SW480 (cell line): ENCODE measurements around the gene ACP6.

ENCODE experiments used
- DNase-seq: peaks from one replicate; pipeline ENCODE4 v3.0.0-alpha.2; 2016; ENCODE audit warnings: low spot score

Gene ACP6

DNA sequence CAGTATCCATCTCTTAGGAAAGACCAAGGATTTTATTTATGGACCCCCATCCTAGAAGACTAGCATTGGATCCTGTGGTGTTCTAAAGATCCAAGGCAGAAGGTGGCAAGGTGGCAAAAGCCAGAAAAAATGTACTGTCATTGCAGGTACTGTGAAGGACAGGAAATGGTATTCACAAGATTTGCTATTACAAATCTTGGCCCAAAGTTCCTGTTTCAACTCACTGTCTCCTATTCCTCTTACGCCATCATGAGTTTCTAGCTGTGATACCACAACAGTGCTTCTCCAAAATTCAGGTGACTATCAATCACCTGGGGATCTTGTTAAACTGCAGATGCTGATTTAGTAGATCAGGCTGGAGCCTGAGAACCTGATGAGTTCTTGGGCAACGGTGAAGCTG is 21.4 kb downstream of the ACP6 start:
- no peak for DNase-seq

DNA sequence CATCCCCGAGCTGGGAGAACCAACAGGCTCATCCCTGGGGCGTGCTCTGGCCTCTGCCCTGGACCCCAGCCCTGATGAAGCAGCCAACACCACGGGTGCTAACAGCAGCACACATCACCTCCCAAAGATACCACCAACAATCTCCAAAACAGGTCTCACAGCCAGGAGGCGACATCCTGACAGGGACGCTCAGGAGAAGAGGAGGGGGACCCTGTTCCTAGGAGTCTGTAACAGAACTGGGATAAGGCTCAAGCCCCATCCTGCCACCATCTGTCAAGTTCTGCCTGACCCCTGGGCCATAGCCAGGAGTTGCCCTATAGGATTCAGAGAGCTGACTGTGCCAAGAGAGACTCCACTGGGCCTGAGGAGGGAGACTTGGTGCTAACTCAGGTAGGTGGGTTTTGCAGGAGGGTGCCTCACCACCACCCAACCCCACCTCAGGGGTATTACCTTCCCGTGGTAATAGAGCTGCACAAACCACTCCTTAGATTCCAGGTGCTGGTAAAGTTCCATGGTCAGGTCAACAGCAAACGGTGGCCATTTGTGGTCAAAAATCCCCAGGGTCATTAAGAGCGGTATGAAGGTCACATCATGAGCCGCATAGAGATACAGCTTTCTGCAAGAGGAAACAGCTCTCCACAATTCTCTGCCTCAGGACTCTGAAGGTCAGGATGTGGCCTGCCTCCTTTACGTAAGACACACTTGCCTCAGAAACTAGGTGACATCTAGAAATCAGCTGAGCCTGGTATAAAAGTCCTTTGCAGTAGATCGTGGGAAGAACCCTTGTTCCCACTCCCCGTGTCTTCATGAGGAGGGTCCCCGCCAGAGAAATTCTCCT is 22.3 kb downstream of the ACP6 start:
- no peak for DNase-seq

DNA sequence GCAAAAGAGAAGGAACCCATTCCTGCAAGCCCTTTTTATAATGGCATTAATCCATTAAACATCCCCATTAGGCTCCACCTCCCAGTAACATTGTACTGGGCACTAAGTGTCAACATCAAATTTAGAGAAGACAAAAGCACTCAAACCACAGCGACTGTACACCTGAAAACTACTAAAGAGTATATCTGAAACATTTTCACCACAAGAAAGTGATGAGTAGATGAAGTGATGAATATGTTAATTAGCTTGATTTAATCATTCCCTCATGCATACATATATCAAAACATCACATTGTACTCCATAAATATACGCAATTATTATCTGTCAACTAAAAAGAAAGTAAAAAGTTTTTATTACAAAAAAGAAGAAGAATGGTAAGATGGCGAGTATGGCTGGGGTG is 26.4 kb downstream of the ACP6 start:
- no peak for DNase-seq

DNA sequence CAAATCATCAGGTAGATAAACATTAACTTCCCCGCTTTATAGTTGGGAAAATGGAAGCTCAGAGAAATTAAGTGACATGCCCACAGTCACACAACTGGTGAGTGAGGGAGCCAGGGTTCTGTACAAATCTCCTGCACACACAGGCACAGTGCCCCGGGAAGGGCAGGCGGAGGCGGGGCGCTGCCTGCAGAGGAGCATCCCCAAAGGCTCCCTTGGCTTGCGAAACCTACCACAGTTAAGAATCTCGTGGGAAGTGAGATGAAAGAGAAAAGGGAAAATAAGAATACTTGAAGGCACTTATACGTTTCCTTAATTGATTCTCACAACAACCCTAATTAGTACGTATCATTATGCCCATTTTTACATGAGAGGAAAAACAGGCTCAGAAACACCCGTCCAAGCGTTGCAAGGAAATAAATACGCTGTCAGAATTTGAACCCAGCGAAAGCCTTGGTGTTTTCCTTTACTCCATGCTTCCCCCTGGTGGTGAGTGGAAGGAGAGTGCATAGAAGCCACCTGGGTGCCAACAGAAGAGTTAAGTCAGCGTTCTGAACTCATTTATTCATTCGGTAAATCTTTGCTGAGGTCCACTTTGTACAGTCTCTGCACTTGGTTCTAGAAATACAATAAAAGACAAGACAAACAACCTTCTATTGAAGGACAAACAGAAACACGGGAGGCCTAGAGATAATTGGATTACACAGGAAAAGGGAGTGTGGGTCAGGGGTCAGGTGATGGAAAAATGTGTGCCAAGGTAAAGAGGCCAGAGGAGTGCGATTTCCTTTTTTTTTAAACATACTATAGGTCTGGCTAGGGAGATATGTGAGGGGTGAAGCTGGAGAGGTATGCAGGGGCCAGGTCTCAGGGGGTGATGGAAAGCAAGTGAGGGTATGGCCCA is 28.4 kb downstream of the ACP6 start:
- DNase-seq, result peak; percentile 23

DNA sequence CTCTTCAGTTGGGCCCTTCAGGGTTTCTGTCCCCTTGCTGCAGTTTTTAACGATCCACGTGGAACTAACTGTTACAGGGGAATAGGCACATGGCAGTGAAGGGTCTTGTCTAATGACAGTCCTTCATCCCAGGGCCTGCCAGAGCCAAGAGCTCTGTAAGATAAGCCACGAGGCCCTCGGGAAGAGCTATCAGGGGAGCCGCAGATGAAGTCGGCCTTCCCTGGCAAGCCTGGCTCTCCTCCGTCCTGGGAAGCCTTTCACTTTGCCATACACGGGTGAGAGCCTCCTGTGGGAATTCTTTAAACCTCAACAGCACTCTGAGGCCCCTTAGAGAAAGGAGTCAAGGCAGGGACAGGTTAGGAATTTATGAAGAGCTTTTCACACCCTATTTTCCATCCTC is 29.0 kb downstream of the ACP6 start:
- DNase-seq, result no peak

DNA sequence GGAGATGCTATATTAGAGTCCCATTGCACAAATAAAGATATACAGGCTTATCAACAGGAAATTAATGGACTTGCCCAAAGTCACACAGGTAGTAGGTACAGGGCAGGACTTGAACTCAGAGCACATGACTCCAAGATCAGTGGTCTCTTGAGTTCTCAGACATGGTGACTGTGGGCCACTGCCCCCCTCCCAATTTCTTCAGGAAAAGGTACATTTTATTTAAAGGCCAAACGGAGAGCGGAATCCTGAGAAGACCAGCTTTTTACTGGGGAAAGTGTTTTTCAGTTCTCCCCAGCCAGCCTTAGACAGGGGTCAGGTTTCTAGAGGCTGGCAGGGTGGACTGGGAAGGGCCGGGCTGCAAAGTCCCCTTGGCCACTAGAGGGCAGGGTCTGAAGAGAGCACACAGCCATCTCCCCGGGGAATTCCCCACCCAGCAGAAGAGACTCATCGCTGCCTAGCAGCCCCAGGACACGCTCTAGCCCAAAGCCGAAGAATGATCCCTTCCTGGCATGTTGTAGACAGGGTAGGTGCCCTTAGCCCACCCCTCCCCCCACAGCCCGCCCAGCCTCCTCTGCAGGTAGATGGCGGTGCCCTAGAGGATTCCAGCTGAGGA is 29.7 kb downstream of the ACP6 start:
- peak; percentile 74 for DNase-seq

DNA sequence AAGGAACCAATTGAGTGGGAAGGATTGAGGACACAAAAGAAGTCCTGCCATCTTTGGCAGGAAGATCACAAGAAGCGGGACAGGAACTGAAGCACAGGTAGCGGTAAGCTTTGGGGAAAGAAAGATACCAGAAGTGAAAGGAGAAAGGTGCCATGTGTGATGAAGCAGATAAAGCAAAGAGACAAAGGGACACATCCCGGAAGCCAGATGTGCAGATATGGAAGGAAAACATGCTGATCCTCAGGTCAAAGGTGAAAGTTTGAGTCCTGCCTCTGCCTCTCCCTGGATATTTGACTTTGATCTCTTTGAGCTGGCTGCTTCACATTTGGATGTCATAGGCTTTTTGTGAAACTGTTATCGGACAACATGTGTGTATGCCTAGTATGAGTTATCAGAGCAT is 34.0 kb downstream of the ACP6 start:
- no peak for DNase-seq

DNA sequence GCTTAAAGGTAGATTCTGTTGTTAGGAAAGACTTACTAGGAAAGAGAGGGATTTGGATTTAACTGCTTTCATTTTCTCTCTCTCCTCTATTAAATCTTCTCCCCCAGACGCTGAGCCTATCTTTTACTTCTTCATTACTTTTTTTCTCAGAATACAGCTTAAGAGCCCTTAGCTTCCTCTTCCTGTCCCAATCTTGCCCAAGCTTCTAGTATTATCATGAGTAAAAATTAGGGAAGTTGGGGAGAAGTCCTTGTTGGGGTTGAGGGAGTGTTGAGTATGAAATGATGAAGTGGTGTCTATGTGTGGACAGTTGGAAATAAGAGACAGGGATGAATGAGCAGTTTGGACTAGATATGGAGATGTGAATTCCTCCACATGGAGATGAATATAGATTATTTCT is 35.0 kb downstream of the ACP6 start:
- no peak for DNase-seq

DNA sequence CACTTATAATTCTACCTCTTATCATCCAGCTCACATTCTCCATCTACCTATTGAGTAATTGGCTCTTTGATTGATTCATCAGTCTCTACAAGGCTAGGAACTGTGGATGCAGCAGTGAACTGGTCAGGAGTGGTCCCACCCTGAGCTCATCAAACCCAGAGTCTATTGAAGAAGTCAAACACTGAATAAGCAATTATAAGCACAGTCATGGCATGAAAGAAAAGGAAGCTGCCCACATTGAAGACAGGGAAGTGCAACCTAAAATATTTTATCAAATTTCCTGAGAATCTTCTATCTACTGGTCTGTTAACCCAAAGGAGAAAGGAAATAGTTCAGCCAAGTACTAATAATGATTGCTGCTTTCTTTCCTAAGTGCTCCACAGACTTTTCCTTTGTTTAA is 35.7 kb downstream of the ACP6 start:
- DNase-seq, result no peak

DNA sequence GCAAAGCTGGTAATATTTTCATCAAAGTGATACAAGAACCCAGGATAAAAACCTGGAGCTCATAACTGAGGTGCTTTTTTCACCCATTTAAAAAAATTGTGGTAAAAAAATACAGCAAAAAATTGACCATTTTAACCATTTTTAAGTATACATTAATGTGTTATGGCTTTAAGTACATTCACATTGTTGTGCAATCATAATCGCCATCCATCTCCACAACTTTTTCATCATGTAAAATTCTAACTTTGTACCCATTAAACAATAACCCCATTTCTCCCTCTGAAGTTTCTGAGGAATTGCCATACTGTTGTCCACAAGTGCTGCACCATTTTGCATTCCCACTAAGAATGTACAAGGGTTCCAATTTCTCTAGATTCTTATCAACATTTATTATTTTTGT is 36.6 kb downstream of the ACP6 start:
- no peak for DNase-seq

DNA sequence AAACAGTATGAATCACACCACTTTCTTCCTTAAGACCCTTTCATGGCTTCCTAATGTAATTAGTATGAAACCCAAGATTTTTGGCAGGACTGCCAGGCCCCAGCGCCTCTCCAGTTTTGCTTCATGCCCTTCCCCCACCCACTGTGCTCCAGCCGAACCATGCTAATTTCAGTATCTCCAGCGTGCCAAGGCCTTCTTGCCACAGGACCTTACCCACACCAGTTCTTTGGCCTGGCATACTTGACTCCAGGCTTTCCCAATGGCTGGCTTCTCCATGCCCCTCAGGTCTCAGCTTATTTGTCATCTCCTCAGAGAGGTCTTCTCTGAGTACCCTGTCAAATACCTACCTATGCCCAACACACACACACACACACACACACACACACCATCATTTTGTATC is 38.5 kb downstream of the ACP6 start:
- DNase-seq, result no peak

DNA sequence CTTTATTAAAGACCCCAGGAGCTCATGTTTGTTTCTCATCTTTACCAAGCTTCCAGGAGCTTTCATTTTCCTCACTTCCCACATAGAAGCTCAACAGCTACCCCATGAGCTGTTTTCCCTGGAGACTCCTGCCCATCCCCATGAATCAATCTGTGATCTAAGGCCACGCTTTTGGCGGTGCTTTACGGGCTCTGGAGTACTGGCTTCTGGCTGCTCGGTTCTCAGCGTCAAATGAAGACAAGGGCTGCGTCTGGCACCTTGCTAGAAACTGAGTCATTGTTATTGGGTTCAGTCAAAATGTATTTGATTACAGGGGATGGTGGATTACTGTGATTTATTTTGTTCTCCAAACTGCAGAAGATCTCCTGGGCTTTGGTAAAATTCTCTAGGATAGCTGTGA is 39.9 kb downstream of the ACP6 start:
- DNase-seq, result no peak

DNA sequence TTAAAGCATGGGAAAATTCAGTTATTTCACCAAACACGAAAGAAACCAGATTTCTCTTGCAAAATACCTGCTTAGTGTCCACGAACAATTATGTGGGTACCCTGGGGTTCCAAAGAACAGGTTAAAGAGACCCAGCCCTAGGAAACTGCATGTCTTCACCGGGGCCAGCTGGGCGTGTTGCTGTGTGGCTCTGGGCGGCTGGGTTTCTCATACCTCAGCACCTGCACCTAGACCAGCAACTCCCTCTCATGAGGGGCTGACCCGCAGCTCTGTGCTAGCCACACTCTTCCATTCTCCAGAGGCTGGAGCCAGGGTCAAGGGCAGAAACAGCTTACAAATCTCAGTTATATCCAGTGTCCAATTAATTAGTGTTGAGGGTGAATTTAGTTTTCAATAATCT is 40.3 kb downstream of the ACP6 start:
- no peak for DNase-seq

DNA sequence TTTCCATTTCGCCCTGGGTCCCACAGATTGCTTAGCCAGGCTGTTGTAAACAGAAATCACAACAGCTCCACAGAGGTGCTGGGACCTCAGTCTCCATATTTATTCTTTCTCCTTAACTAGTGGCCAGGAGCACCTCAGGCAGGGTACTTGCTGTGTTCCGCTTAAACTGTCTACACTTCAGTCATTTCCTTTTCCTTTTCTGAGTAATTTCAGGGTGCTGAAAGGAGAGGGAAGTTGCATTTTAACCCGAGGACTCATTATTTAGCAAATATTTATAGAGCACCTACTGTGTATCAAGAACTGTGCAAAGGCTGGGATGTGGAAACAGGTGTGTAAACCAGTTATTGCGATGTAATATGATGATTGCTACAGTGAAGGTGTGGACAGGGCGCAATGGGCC is 41.9 kb downstream of the ACP6 start:
- DNase-seq, result no peak

DNA sequence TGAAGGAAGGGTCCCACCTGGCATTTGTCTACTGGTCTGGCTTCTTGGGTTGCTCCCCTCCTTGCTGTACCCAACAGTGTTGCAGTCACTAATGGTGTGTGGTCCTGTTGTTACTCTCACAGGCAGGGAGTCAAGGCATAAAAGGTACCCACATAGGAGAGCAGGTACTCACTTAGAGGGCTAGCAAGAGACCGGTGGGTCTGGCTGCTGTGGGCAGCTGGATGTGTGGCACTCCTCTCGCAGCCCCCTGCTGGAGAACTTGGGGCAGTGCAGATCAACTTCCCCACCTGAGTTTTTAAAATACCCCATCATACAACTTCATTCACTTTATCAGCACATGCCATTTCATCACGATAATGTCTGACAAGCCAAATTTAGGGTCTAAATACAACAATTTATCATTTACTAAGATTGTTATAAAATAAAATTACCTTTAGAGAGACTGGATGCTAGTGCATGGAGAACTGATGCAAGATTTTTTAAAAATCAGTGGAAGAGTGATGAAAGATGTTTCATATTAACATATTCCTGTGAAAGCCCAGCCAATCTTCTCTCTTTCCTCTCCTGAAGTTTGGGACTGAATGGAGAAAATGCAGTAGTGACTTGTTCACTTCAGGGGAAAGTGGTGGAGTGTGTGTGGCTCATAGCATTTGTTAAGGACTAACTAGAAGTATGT is 42.8 kb downstream of the ACP6 start:
- peak; percentile 27 for DNase-seq

DNA sequence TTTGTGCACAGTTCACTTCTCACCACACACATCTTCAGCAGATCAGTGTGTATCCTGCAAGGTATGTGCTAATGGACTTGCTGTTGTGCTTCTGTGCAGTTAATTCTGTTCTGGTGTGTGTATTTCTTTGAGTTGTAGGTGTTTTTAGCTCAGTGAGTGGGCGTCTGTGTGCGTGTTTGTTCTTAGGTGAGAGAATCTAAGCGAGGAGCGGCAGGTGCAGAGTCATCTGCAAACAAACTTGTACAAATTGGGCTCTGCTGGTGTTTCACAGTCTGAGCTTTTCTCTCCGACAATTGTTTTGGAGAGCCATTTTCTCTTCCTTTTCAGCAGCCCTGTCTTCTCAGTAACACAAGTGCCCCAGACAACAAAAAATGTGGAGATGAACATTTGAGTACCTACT is 43.6 kb downstream of the ACP6 start:
- DNase-seq, result no peak

DNA sequence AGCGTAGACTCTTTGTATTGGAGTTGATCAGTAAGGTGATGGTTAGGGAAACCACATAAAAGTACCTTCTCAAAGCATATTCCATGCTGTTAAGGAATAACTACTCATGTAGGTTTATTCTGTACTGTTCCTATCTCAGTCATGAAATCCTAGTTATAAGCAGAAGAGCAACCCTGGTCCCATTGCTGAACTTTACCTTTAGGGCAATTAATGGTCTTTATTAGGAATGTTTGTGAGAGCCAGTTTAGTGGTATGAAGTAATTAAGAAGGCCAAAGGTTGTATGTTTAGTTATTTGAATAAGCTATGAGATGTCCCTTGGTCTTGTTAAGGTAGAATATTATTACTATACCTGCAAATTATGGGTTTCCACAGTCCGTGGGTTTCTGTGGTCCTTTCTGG is 44.0 kb downstream of the ACP6 start:
- DNase-seq, result no peak

DNA sequence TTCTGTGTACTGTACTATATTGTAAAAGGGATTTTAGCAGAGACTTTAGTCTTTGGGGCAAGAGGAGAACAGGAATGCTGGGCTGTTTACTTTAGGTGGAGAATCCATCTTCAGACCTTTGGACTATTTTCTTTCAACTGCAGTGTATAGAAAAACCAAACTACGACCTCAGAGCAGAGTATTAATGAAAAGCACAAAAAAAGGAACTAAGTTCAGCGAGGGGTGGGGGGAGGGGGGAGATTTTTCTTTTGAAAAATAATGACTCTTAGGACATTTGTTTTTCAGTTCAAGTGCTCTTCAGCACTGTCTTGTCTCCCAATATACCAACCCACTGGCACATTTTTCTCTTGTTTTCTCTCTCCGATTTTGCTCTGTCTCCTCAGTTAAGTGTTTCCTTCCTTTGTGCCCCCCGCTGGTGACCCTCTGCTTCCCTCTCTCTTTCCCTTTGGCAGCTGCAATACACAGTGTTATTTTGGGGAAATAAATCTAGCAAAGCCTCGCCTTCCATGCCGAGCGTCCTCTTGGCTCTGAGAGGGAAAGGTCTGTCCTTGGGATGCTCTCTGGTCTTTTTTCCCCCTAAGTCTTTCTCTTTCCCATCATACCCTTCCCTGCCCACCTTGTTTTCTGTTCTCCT is 44.8 kb downstream of the ACP6 start:
- DNase-seq, result no peak

DNA sequence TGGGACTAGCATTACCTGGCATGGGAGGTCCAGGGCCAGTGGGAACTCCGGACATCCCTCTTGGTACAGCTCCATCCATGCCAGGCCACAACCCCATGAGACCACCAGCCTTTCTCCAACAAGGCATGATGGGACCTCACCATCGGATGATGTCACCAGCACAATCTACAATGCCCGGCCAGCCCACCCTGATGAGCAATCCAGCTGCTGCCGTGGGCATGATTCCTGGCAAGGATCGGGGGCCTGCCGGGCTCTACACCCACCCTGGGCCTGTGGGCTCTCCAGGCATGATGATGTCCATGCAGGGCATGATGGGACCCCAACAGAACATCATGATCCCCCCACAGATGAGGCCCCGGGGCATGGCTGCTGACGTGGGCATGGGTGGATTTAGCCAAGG is 45.8 kb downstream of the ACP6 start:
- no peak for DNase-seq

DNA sequence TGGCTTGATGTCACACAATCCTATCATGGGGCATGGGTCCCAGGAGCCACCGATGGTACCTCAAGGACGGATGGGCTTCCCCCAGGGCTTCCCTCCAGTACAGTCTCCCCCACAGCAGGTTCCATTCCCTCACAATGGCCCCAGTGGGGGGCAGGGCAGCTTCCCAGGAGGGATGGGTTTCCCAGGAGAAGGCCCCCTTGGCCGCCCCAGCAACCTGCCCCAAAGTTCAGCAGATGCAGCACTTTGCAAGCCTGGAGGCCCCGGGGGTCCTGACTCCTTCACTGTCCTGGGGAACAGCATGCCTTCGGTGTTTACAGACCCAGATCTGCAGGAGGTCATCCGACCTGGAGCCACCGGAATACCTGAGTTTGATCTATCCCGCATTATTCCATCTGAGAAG is 46.3 kb downstream of the ACP6 start:
- no peak for DNase-seq

DNA sequence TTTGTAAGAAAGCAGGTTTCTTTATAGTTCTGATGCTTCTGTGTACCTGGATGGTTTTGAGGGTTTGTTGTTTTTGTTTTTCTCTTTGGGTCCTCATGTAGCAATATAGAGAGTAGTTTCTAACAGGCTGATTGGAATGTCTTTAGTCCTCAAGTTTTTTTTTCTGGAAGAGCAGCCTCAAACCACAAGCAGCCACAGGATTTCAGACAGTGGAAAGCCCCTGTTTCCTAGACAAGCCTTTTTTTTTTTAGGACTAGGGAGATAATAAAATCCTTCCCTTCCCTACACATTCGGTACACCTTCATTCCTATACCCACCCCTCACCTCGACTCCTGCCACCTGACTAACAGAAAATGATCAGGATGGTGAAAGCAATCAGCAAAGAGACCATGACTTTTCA is 47.6 kb downstream of the ACP6 start:
- DNase-seq, result no peak

DNA sequence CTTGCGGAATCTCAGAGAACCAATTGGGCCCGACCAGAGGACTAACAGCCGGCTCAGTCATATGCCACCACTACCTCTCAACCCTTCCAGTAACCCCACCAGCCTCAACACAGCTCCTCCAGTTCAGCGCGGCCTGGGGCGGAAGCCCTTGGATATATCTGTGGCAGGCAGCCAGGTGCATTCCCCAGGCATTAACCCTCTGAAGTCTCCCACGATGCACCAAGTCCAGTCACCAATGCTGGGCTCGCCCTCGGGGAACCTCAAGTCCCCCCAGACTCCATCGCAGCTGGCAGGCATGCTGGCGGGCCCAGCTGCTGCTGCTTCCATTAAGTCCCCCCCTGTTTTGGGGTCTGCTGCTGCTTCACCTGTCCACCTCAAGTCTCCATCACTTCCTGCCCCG is 49.8 kb downstream of the ACP6 start:
- DNase-seq, result no peak
